Erythroblast (primary cell): ENCODE measurements around the gene LRRC19.

Source experiments
- GATA1 ChIP-seq: IDR thresholded peaks from 2 replicates; pipeline ENCODE4 v1.6.1; 2011; ENCODE audit warnings: low read depth, mild to moderate bottlenecking, control low read depth, low read length, moderate library complexity
- POLR2A ChIP-seq: IDR thresholded peaks from 2 replicates; pipeline ENCODE4 v1.6.1; 2011; ENCODE audit warnings: mild to moderate bottlenecking, low read length

GRCh38 chr9:26983340-26983739 is 22.1 kb downstream of the LRRC19 start:
- TF ChIP-seq POLR2A (no peak), GATA1 (no peak)
